NCI-H82 (cell line): ENCODE measurements around the gene VASN.
A peak's percentile ranks its signal among the peaks of the same experiment; 100 is the strongest.
"Not testable (repeated sequence)": the region's sequence is repeated elsewhere in the genome, so short reads cannot be mapped to it uniquely, and the experiment has no call there.

ENCODE experiments used
- DNase-seq: peaks from one replicate; lab custom pipeline; 2025; lab: John Stamatoyannopoulos, UW

Gene VASN

DNA sequence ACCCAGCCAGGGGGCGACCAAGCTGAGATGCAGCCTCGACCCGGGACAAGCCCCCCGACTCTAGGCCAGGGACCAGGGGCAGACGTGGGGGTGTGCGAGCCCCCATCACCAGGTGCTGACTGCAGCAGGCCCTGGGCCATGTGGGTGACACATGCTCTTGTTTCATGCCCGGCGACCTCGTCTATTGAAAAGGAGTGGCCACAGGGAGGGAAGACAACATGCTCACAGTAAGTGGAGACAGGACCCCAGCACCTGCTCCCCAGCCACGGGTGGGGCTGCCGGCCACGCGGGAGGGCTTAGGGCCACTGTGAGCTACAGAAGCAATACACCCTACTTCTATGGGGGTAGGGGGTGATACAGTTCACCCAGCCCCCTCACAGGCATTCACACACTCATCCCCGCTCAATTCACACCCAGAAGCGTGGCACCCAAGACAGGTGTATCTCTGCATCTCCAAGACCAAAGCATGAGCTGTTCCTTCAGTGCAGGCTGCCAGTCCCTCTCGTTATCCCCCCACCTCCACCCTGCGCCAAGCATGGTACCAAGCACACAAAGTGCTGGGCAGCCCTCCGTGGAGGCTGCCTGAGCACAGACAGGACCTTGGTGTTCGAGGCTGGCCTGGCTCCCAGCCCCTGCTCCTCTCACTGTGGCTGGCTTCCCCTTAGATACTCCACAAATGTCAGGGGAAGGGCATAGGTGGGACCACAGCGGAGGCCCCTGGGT lies 13.6 kb downstream of the VASN start:
- DNase-seq: no peak

- no peak for DNase-seq
These were observed 14.3 kb downstream of the VASN start for GRCh38 chr16:4385789-4386450.

DNA sequence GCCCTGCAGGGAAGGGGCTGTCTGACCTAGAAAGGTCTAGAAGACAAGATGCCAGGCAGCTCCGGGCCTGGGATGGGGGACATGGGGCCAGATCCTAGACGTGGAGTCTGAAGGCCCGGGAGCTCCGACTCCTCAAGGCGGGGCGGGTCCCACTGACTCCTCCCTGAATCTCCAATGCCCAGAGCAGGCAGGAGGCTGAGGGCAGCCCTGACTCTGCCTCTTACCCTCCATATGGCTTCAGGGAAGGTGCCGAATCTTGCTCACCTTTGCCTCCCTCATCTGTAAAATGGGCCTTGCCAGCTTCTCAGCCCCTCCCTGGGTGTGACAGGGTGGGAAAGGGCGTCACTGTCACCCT lies 14.8 kb downstream of the VASN start:
- no peak for DNase-seq

- DNase-seq: no peak
These were observed 15.4 kb downstream of the VASN start for GRCh38 chr16:4386951-4387565.

DNA sequence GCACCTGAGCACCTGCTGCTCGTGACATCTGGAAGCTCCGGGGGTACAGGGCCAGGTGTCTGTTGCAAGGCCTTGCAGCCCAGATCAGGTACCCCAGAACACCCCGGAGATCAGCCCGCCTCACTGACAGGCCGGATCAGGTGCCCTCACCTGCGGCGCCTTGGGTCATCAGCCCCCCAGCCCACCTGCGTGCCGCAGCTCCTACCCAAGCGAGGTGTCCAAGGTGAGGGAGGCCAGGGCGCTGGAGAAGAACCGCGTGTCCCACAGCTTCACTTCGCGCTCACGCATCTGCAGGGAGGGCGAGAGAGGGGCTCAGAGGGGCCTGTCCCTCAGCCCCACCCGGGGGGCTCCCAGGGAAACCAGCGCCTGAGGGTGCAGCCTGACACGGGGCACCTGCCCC lies 16.1 kb downstream of the VASN start:
- DNase-seq: no peak

- DNase-seq: no peak
These were observed 16.8 kb downstream of the VASN start for GRCh38 chr16:4388271-4389021.

DNA sequence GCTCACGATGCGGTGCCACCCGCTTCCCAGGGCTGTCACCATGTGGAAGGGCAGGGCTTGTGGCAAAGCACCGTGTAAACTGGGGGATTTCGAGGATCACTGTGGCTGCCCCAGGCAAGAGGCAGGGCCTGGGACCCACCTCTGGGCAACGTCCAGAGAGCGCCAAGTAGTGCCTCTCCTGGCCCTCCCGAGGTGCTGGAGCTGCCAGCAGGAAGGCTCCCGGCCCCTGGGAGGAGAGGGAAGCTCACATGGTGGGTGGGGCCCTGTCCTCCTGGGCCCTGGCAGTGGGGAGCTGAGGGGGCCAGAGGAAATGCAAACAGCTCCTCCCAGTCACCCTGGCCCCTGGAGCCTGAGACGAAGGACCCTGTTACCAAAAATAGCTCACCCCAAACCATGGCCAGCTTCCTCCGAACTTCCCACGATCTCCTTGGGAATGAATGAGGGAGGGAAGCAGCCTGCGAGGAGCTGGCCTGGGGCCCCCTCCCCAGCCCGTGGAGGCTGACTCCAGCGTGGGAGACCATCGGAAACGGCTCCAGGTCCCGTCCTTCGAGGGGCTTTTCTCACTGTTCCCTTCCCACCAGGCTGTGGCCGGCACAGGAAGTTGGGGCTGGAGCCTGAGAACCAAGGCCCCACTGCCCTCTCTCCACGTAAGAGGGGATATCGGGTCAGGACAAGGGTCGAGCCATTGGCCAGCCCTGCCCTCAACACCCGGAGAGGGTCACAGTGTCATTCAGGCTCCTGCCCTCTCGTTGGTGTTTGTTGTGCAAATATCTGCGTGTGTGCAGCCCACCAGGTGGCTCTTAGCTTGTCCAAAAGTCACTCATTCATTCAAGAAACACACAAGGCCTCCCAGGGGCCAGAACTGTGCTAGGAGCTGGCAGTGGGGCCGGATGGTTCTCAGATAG lies 17.7 kb downstream of the VASN start:
- no peak for DNase-seq

DNA sequence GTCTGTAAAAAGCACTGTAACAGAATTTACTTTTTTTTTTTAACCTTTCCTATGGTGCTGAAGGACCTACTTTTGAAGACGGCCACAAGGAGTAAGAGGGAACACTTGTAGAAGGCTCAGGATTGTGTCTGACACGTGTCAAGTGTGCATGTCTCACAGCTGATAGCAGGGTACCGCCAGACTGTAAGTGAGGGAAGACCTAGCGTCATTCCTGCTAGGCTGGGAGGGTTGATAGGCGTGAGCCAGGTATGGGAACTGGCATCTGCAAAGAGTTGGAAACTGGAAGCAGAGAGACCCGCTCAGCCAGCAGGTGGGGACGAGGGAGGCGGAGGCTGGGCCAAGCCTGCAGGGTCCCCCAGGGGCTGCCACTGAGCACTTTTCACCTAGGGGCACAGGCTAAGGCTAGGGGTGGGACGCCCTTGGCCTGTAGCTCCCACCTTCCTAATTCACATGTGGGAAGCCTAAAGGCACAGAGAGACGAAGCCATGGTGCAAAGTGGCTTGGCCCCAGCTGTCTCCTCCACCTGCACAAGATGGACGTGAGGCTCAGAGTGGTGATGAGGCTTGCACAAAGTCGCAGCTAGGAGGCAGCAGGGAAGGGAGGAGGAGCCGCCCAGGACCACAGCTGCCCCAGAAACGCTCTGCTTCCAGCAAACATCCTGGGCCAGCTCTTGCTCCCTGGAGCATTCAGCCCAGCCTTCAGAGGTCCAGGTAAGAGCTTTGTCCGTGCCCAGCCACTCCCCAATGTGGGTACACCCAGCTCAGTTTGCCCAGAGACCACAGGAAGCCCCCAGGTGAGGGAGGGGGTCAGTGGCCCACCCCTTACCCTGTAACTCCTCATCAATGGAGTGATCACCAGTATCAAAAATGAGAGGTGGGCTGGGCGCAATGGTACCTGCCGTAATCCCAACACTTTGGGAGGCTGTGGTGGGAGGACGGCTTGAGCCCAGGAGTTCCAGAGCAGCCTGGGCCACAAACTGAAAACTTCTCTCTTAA lies 18.9 kb downstream of the VASN start:
- peak; percentile 27 for DNase-seq

DNA sequence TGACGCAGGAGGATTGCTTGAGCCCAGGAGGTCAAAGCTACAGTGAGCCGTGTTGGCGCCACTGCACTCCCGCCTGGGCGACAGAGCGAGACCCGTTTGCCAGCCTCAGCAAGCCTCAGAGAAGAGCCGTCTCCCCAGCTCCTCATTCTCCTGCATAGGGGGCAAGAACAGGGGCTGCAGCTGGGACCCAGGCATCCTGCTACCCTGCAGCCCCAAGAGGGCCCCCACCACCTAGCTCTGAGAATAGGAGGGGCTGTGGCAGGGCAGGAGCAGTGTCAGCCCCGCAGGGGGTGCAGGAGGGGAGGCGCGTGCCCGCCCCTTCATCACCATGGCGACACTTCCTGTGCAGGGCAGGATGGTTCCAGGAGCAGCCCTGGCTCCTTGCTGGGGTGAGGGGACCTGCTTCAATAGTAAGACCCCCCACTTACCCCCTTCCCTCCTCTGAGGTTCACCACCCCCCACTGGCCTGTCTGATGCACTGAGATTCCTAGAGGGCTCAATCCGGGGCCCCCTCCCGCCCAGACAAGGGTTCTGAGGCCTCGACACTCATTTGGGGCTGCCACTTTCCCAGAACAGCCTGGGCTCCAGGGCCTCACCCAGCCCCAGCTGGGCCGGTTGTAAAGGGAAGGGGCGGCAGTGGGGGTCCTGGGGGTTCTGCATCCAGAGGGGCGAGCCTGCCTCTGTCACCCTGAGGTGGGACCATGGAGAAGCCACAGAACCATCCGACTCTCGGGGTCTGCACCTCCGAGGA lies 20.2 kb downstream of the VASN start:
- DNase-seq: no peak

- DNase-seq: peak; percentile 66
These were observed 21.0 kb downstream of the VASN start for GRCh38 chr16:4392382-4393239.

DNA sequence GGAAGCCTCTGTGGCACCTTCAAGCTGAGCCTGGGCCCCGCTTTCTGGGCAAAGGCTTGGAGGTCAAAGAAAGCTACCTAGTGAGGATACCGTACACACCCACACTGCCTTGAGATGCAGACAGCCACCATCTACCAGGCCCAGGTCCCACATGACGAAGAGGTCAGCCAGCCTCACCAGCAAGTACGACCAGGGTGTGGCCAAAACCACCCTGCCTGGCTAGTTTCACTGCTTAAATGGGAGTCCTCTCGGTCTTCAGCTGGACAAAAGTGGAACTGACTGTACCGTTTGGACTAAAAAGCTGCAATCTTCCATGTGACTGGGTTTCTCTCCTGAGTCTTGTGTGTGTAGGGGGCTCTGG lies 21.6 kb downstream of the VASN start:
- no peak for DNase-seq

GRCh38 chr16:4393850-4394249 lies 22.2 kb downstream of the VASN start:
- not testable (repeated sequence) for DNase-seq

DNA sequence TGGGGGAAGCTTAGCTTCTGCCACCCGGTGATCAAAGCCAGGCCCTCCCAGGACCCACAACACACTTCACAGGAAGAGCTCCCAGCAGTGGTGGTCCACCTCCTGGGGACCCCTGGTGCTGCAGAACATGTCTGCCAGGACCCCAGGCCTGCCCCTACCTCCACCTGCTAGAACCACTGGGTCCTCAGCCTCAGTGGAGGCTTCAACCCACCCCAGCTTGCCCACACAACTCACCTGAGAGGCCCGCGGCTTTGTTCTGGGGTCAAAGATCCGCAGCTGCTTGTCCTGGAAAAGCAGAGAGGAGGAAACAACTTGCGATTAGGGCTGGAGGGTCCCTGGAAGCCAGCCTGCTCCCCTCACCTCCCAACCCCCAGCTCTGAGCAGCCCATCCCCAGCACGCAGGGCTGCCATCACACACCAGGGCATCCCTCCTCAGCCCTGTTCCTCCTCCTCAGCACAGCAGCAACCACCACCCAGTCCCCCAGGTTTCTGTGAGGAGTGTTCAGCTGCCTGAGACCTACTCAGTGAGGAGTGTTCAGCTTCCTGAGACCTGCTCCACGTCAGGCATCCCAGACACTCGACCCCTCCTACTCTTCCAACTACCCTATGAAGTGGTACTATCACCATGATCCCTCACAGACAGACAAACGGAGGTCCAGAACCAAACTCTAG lies 23.5 kb downstream of the VASN start:
- DNase-seq: no peak

- no peak for DNase-seq
These were observed 27.5 kb downstream of the VASN start for GRCh38 chr16:4399001-4399730.

GRCh38 chr16:4401094-4401501 lies 29.4 kb downstream of the VASN start:
- no peak for DNase-seq

DNA sequence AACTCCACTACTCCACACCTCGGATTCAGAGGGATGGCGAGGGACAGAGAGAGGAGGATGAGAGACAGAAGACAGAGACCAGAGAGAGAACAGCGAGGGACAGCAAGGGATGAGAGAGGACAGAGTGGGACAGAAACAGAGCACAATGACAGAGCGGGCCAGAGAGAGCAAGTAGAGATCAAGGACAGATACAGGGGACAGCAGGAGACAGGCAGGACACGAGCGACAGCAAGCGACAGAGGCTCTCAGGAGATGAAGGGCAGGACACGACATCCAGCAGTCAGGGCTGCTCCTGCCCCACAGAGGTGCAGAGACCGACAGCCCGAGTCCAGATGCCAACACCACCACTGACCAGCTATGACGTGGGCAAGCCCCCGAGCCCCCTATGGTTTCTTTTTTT lies 29.9 kb downstream of the VASN start:
- no peak for DNase-seq

GRCh38 chr16:4402439-4403132 lies 30.9 kb downstream of the VASN start:
- DNase-seq: peak; percentile 88
